Body of pancreas (tissue), 4 donors: Measurements from ENCODE around the gene TRAFD1. TPM values are rescaled to one million over a fixed set of nuclear protein-coding genes. Genes with fewer than 3 reads are reported as not detected.

Experiments
- ATAC-seq: fragments of 150-250 bp; one replicate; pipeline ENCODE4 v1.9.1; 2016
- DNase-seq, 4 donors: peaks; one replicate each; pipeline ENCODE4 v3.0.0-alpha.2; 2019
- H3K27ac ChIP-seq, 4 donors: fragments of 200-600 bp; sonication (generic); 1 replicate in 3 of 4; 2 replicates in 1 of 4; pipeline versions ENCODE4 v1.5.1 to v1.6.1; 2016 to 2019; ENCODE audit warnings: mild to moderate bottlenecking in 1 of 4, mixed read lengths in 1 of 4, moderate library complexity in 1 of 4
- H3K27me3 ChIP-seq, 2 donors: fragments of 200-600 bp; sonication (generic); one replicate each; pipeline ENCODE4 v1.6.0; 2016; ENCODE audit warnings: mild to moderate bottlenecking in 1 of 2
- H3K36me3 ChIP-seq, 2 donors: fragments of 200-600 bp; sonication (generic); replicated peaks in 1 of 2; 2 replicates each; pipeline ENCODE4 v1.5.1; 2016; ENCODE audit warnings: low read depth in 2 of 2; ENCODE audit not compliant: insufficient read depth in 1 of 2
- H3K4me1 ChIP-seq: fragments of 200-600 bp; sonication (generic); one replicate; pipeline ENCODE4 v1.6.0; 2016
- H3K4me3 ChIP-seq, 2 donors: fragments of 200-600 bp; sonication (generic); 1 replicate in 1 of 2; 2 replicates in 1 of 2; pipeline ENCODE4 v1.5.1; 2016 to 2019
- H3K9me3 ChIP-seq, 3 donors: fragments of 200-600 bp; sonication (generic); 1 replicate in 2 of 3; 2 replicates in 1 of 3; pipeline ENCODE4 v1.5.1; 2016
- POLR2A ChIP-seq, 3 donors: fragments of 450-650 bp; IDR thresholded peaks; one replicate each; pipeline ENCODE4 v1.6.1; 2016; ENCODE audit warnings: antibody characterized with exemption in 3 of 3, mild to moderate bottlenecking in 2 of 3
- WGBS, 2 donors: methylation state at CpG; one replicate each; pipeline ENCODE4 v1.1.5; 2017; 5-methylcytosine and 5-hydroxymethylcytosine counted together
- intact Hi-C: fragments of 100-400 bp; cut with DNase I; formaldehyde crosslinking; loops from one replicate; pipeline ENCODE4 v1.15.1; 2023
- total RNA-seq, 2 donors: library from RNA; depleted of rRNA; stranded (reverse); fragments of >200 nt; gene quantifications; one replicate each; pipeline ENCODE4 v1.1.0, GENCODE V29; 2016
- TF ChIP-seq, protein P1 (sequence below), 7 experiments: fragments of 450-650 bp in 4 of 7; fragments of 200-600 bp in 3 of 7; sonication (generic) in 3 of 7; IDR thresholded peaks; one replicate each; pipeline ENCODE4 v1.5.1; 2016 to 2019; ENCODE audit warnings: antibody characterized with exemption in 7 of 7

The TRAFD1 gene
- total RNA-seq, 2 donors from 2014 or later: 13.2 to 15.3 TPM

DNA sequence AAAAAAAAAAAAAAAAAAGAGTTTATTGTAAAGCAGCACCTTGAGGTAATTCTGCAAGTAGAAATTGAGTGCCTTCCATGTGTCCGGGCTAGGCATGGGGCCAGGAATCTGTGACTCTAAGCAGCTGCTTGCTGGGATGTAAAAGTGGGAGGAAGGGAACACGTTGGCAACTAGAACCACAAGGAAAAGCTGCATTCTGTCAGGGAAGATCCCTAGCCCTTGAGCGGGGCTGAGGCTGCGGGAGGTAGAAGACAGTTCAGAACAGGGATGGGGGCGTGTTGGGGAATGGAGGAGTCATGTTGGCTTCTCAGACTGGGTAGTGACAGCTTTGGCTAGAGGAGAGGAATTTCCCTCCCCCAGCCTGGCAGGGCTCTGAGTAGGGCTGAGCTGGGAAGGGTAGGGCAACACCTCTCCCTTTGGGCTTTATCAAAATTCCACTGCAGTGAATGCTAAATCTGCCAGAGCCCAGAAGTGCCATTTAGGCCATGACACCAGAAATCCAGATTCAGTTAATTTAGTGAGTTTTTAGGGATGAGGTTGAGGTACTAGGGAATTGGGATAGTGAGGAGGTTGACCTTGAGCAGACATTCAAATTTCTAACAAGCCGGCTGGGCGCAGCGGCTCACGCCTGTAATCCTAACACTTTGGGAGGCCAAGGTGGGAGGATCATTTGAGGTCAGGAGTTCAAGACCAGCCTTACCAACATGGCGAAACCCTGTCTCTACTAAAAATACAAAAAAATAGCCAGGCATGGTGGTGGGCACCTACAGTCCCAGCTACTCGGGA lies 3.4 kb upstream of the TRAFD1 start:
- Histone ChIP-seq H3K4me1 (peaks cover 32% of the 10 kb centered on the region), H3K9me3 (no peaks in the 10 kb centered on the region), H3K27me3 (no peaks in the 10 kb centered on the region), H3K36me3 (no peaks in the 10 kb centered on the region), H3K4me3 (no peak overlapping the region), H3K27ac (peak overlapping the region; percentile 14 to 84 (median 67))
- DNase-seq (peak; percentile 87 to 93 (median 92)), ATAC-seq (peak; percentile 36)
- intact Hi-C loops: no loop called here
- 33 to 35% methylated on average over 11 of the region's 11 CpGs for WGBS, 2 donors
- TF ChIP-seq, protein P1, sequence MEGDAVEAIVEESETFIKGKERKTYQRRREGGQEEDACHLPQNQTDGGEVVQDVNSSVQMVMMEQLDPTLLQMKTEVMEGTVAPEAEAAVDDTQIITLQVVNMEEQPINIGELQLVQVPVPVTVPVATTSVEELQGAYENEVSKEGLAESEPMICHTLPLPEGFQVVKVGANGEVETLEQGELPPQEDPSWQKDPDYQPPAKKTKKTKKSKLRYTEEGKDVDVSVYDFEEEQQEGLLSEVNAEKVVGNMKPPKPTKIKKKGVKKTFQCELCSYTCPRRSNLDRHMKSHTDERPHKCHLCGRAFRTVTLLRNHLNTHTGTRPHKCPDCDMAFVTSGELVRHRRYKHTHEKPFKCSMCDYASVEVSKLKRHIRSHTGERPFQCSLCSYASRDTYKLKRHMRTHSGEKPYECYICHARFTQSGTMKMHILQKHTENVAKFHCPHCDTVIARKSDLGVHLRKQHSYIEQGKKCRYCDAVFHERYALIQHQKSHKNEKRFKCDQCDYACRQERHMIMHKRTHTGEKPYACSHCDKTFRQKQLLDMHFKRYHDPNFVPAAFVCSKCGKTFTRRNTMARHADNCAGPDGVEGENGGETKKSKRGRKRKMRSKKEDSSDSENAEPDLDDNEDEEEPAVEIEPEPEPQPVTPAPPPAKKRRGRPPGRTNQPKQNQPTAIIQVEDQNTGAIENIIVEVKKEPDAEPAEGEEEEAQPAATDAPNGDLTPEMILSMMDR (IDR thresholded peaks at IDR 0.05): no peak
- TF ChIP-seq POLR2A (IDR thresholded peaks at IDR 0.05): no peak

DNA sequence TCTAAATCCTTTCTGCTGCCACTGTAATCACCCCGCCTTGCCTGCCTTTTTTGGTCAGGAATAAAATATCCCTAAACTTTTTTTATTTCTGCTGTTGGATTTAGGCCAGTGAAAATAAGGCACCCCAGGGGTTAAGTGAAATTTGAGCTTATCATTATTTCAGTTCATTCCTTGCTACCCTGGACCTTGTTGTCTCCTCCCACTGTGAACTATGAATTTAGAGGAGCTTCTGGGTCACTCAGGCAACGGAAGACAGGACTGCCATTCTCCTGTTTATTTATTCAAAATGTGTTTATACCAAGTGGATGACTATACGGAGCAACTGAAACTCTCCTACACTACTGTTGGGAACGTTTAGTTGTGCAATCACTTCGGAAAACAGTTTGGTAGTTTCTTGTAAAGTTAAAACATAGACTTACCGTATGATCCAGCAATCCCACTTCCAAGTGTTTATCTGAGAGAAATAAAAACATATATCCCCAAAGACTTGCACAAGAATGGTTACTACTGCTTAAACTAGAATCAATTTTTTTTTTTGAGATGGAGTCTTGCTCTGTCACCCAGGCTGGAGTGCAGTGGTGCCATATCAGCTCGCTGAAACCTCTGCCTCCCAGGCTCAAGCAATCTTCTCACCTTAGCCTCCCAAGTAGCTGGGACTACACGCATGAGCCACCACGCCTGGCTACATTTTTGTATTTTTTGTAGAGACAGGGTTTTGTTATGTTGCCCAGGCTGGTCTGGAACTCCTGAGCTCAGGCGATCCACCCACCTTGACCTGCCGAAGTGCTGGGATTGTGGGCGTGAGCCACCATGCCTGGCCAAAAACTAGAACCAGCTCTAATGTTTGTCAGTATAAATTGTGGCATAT lies 2.3 kb upstream of the TRAFD1 start:
- intact Hi-C loops: no loop called here
- TF ChIP-seq POLR2A (IDR thresholded peaks at IDR 0.05): no peak
- TF ChIP-seq, protein P1 (IDR thresholded peaks at IDR 0.05): no peak
- 53 to 56% methylated on average over 12 of the region's 12 CpGs for WGBS, 2 donors
- DNase-seq (no peak), ATAC-seq (no peak)
- Histone ChIP-seq H3K27ac (peak overlapping the region in 3 of 4 donors; percentile 14 to 84 (median 77)), H3K36me3 (no peaks in the 10 kb centered on the region), H3K9me3 (no peaks in the 10 kb centered on the region), H3K27me3 (no peaks in the 10 kb centered on the region), H3K4me3 (no peak overlapping the region), H3K4me1 (peaks cover 35% of the 10 kb centered on the region)

DNA sequence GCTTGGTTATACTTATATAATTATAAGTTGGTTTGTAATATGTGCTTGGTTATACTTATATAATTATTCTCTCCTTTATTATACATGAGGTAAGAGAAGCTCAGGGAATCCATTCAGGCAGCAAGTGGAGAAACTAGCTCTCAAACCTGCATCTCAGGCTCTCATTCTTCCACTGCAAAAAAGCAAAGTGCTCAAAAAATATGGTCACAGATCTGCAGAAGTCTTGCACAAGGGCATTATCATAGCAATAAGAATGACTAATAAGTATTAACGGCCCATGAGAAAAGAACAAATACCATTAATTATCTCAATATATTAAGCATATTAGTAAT lies 476 bp upstream of the TRAFD1 start:
- H3K27ac ChIP-seq: no peak overlapping the region
- 0% methylated on average over 1 of the region's 1 CpG for WGBS, 2 donors

DNA sequence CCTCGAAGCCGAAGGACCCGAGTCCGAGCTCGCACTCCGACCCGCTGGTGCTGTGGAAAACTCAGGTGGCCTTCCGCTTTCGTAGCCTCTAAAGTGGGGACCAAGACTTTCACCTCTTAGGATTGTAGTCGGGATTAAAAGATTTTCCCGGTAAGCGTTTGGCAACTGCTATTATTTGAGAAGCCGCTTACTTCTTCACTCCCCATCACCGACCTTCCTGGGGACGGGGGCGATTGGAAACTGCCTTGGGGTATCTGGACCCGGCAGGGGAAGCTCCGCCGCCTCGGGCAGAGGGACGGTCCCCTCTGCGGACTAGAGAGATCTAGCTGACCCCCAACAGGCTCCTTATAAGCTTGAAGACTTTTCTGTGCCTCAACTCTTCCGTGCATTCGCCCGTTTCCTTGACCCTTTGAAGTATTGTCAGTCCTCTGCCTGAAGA lies 659 bp downstream of the TRAFD1 start:
- H3K9me3 ChIP-seq: no peaks in the 10 kb centered on the region
- DNase-seq (no peak), ATAC-seq (no peak)
- H3K4me3 ChIP-seq: peak overlapping the region; percentile 54 to 61
- TF ChIP-seq, protein P1 (IDR thresholded peaks at IDR 0.05): no peak
- no peak for TF ChIP-seq POLR2A (IDR thresholded peaks at IDR 0.05)
- no peaks in the 10 kb centered on the region for H3K36me3 ChIP-seq
- 0 to 1% methylated on average over 19 to 25 of the region's 25 CpGs for WGBS, 2 donors
- H3K27me3 ChIP-seq: no peaks in the 10 kb centered on the region
- intact Hi-C loops: no loop called here
- peak overlapping the region in 3 of 4 donors; percentile 57 to 86 (median 83) for H3K27ac ChIP-seq
- H3K4me1 ChIP-seq: peaks cover 42% of the 10 kb centered on the region

More for the DNA sequence above, 476 bp upstream of the TRAFD1 start:
- Histone ChIP-seq H3K4me1 (peaks cover 35% of the 10 kb centered on the region), H3K4me3 (no peak overlapping the region), H3K27me3 (no peaks in the 10 kb centered on the region), H3K36me3 (no peaks in the 10 kb centered on the region), H3K9me3 (no peaks in the 10 kb centered on the region)
- no peak for ATAC-seq
- no peak for TF ChIP-seq POLR2A (IDR thresholded peaks at IDR 0.05)
- TF ChIP-seq, protein P1 (IDR thresholded peaks at IDR 0.05): no peak
- DNase-seq: peak in 1 of 4 donors; percentile 1
- intact Hi-C loops: no loop called here
